Activated CD4-positive, alpha-beta T cell treated with anti-CD3 and anti-CD28 coated beads, Interleukin-2, amount 50 U/mL, for 1 hour (primary cell): Measurements from ENCODE around the gene CNTN1.

Experiments
- DNase-seq: peaks from one replicate; pipeline ENCODE4 v3.0.0-alpha.2; 2020

Gene CNTN1

GRCh38 chr12:40691913-40692764 lies at the start of gene CNTN1:
TSS of gene CNTN1 (plus strand) at chr12:40692439.
- DNase-seq, result no peak

DNA sequence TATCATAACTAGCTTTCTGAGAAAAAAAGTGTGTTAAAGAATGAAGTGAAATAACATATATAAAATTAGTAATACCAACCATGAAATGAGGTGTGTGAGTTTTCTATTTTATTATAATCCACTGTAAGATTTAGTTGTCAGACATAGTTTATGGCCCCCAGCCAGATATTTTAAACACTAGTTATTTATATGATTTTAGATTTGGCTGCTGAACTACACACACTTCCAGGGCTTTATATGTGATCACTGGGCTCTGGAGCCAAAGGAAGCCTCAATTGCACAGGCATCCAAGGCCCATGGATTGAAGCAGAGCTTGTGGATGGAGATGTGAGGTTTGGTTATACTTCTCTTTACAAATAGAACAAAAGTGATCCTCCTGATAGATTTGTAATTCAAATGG lies 48.7 kb upstream of the CNTN1 start:
- no peak for DNase-seq

DNA sequence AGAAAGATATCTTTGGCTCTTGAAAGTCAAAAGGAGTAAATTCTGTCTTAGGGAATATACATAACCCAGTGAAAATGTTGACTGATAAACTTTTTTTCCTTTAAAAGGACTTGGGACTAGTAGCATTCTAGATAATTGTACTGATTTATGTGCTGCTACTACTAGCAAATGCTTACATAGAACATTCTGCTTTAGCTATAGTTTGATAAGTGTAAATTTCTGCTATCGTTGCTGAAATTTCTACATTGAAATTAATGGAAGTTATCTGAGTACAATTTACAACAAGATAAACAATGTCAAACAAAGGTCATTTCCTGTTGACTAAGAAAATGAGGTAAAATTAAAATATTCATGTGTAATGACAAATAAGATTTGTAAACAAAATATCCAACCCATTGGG lies 48.3 kb upstream of the CNTN1 start:
- no peak for DNase-seq

GRCh38 chr12:40644708-40645107 lies 47.5 kb upstream of the CNTN1 start:
- no peak for DNase-seq

- no peak for DNase-seq
Measured at GRCh38 chr12:40645361-40645760, 46.9 kb upstream of the CNTN1 start.

- DNase-seq, result no peak
Measured at GRCh38 chr12:40646456-40646855, 45.8 kb upstream of the CNTN1 start.

GRCh38 chr12:40646911-40647310 lies 45.3 kb upstream of the CNTN1 start:
- DNase-seq, result no peak

DNA sequence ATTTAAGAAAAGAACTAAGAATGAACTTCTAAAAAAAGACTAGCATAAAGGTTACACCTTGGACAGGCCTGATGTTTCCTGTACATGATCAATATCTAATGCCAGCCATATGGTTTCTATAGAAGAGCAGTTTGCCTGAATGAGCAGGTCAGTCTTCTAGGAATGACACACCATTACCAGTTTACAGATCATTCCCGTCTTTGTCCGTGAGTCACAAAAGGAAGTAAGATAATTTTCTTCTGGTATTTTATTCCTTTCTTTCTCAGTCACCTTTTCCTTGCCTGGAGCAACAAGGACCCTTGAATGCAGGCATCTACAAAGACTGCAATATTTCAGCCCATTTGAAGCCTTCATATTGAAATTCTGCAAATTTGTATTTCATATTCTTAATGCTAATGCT lies 44.6 kb upstream of the CNTN1 start:
- no peak for DNase-seq

DNA sequence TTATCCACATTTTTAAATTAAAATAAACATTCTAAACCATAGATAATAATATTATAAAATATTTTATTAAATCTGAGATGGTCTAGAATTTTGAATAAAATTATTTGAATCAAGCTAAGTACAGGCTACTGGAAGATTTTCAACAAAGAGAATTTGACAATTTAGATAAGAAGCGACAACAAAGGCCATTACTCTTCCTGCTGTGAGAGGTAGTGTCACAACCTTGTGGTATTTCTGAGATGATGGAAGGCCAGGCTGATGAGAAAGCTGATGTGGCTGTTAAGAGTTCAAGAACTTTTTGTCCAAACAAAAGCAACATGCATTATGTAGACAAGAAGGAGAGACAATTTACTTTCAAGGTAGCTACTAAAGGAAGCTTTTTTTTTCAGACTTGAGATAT lies 43.7 kb upstream of the CNTN1 start:
- DNase-seq, result no peak

GRCh38 chr12:40650038-40650704 lies 42.1 kb upstream of the CNTN1 start:
- DNase-seq, result no peak

GRCh38 chr12:40655451-40655850 lies 36.8 kb upstream of the CNTN1 start:
- no peak for DNase-seq

GRCh38 chr12:40662366-40662765 lies 29.9 kb upstream of the CNTN1 start:
- DNase-seq, result no peak

DNA sequence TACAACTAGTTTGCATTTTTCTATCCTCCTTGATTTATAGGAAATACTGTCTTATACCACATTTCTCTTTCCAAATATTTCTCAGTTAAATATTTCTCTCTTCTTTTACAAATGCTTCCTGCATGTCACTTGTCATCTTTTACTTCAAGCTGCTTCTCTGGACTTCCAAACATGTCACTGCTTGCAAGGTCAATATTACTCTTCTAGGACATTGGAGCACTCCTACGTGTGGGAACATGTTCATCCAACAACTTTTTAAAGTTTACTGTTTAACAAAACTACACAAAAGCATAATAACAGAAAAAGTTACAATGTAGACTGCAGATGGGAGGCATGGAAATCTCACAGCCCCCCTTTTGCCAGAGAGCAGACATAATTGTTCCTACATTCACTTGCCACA lies 28.5 kb upstream of the CNTN1 start:
- no peak for DNase-seq

- no peak for DNase-seq
Measured at GRCh38 chr12:40668099-40668529, 24.1 kb upstream of the CNTN1 start.

- no peak for DNase-seq
Measured at GRCh38 chr12:40672741-40673271, 19.4 kb upstream of the CNTN1 start.

GRCh38 chr12:40681148-40681547 lies 11.1 kb upstream of the CNTN1 start:
- DNase-seq, result no peak

GRCh38 chr12:40684986-40685385 lies 7.3 kb upstream of the CNTN1 start:
- no peak for DNase-seq

GRCh38 chr12:40688085-40688725 lies 4.0 kb upstream of the CNTN1 start:
- DNase-seq, result no peak

GRCh38 chr12:40689576-40689975 lies 2.7 kb upstream of the CNTN1 start:
- no peak for DNase-seq

- no peak for DNase-seq
Measured at GRCh38 chr12:40692765-40693206, 547 bp downstream of the CNTN1 start.

DNA sequence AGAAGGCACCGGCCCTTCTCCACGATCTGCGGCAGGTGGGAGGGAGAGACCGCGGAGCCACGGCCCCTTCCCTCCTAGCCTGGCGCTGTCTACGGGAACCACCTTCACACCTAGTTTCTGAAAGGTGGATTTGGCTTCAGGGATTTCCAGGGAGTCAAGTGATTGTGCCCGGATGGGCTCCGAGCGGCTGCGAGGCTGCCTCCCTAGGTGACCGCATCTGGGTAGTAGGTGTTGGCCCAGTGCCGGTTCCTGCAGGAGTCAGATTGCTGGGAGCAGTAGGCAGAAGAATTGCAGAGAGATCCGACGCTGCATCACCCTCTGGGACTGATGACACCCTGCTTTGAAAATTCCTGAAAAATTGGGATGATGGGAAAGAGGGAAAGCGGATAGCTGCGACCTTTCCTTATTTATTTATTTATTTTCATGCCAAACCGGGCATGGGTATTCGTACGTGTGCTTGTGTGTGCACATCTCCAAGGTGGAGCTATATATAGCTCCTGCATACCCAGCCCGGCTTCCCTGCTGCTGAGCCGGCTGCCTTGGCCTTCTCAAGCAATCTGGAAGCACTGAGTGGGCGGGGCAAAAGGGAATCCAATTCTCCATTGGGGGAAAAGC lies 1.1 kb downstream of the CNTN1 start:
- DNase-seq, result no peak

DNA sequence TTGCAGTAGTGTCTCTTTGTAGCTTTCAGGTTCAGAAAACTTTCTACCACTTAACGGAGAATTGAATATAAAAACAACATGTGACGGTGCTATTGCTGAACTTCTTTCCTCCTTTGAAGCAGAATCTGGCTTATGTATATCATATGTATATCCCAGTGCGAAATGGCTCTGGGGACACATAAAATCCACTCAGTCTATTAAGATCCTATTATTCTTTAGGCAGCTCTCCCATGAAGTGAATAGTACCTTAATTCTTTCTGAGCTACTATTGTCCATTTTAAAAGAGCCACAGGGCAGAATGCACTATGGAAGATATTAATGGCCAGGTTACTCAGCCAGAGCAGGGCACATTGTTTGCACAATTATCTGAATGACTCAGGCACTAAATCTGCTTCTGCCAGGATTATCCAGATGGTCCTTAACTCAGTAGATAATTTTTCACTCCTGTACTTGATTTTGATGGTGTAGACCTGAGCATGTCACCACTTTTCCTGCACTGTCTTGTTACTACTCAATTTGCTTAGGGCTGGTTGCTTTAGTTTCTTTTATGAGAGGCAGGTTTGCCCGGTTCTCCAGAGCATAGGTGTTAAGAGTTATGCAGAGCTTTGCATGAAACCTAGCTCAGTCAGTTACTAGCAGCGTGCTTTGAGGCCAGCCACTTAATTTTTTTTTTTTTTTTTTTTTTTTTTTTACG lies 5.5 kb downstream of the CNTN1 start:
- DNase-seq, result no peak

GRCh38 chr12:40701756-40702155 lies 9.5 kb downstream of the CNTN1 start:
- DNase-seq, result no peak
